ENCODE results near the gene PRSS50. TPM values are rescaled to one million over a fixed set of nuclear protein-coding genes. Genes with fewer than 3 reads are reported as not detected.

The PRSS50 gene
- total RNA-seq, 1 donor: not detected

DNA sequence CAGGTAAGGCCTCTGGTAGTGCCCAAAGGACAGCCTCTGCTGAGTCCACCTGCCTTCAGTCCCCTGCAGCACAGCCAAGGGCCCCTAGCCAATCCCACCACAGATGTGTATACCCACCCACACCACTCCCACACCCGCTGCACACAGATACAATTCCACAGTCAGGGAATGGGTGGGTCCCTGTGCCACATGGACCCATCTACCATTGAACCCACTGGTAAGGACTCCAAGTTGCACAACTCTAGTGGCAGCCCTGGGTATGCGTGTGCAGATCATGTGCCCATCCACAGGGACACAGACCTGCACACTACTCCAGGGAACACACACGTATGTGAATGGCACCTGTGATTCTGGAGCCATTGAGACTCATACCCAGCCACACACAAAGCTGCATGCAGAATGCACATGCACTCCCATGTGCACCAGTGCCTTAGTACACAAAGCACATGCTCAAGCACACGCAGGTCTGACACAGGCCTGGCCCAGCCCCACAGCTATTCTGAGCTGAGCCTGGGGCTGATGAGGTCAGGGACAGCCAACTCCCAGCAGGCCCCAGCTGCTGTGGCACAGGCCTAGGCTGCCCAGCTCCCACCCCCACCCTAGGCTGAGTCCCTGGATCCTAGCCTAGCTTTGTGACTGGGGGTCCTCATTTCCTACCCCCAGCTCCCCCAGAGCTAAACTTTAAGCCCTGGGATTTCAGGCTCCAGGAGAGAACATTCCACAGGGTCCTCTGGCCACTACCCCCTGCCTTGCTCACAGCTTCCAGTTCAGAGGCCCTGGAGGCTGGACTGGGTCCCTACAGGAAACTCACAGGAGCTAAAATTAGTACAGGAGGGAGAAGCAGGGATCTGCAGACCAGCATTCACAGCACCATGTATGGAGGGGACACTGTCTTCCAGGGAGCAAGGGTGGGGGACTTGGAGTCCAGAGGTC, 21.4 kb downstream of the PRSS50 start:
- H3K4me3 ChIP-seq (ENCODE audit: low read depth, low read length): no peak overlapping the region
- TF ChIP-seq, protein P1, sequence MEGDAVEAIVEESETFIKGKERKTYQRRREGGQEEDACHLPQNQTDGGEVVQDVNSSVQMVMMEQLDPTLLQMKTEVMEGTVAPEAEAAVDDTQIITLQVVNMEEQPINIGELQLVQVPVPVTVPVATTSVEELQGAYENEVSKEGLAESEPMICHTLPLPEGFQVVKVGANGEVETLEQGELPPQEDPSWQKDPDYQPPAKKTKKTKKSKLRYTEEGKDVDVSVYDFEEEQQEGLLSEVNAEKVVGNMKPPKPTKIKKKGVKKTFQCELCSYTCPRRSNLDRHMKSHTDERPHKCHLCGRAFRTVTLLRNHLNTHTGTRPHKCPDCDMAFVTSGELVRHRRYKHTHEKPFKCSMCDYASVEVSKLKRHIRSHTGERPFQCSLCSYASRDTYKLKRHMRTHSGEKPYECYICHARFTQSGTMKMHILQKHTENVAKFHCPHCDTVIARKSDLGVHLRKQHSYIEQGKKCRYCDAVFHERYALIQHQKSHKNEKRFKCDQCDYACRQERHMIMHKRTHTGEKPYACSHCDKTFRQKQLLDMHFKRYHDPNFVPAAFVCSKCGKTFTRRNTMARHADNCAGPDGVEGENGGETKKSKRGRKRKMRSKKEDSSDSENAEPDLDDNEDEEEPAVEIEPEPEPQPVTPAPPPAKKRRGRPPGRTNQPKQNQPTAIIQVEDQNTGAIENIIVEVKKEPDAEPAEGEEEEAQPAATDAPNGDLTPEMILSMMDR (IDR thresholded peaks at IDR 0.05; ENCODE audit: insufficient read depth, low read length): peak; percentile 1
- peak; percentile 24 for DNase-seq (ENCODE audit: low read depth)

DNA sequence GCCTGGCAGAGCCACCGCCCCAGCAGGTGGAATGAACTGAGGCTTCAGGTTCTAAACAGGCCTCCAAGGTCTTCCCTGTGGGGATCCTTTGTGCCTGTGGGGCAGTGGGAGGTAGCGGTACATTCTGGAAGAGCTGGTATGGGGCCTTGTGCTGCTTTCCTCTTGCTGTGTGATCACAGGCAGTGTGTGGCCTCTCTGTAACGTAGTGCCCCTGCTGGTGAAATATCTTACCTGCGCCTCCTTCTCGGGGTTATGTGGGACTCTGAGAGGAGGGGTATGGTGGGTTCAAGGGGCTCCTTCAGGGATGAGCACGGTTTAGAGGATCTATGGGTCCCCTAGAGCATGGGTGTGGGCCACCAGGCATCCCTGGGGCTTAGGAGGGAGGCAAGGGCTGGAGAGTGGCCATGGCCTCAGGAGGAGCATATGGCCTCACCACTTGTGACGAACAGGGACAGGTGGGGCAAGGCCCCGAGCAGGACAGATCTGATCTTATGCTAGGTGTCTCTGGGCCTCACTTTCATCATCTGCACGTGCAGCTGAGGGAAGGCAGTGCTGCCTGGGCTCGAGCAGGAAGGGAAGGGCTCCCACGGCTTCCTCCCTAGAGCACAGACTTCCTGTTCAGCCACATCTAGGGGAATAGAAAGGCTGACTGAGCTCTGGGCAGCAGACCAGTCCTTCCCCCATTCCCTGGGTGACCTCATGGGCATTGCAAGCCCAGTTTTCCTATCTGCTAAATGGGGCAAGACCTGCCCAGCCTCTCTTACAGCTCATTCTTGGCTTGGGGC, 22.3 kb downstream of the PRSS50 start:
- TF ChIP-seq, protein P1 (IDR thresholded peaks at IDR 0.05; ENCODE audit: insufficient read depth, low read length): peak; percentile 2
- H3K4me3 ChIP-seq (ENCODE audit: low read depth, low read length): no peak overlapping the region
- peak; percentile 29 for DNase-seq (ENCODE audit: low read depth)

DNA sequence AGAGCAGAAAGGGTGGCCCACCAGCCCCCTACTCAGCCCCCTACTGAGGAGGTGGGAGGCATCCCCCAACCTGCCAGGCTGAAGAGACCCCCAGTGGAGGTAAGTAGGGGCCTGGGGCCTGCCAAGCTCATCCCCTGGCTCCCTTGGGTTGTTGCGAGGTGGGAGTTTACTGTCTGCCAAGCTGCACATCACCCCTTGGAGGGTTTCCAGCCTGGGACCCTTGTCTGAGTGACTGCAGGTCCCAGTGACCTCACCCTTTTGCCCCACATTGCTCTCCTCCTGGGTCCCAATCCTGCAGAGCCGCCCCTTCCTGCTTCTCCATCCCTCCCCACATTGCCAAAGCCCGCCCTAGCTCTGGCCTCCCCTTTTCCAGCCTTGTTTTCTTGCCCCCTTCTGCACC, 23.1 kb downstream of the PRSS50 start:
- no peak overlapping the region for H3K4me3 ChIP-seq (ENCODE audit: low read depth, low read length)
- TF ChIP-seq, protein P1 (IDR thresholded peaks at IDR 0.05; ENCODE audit: insufficient read depth, low read length): no peak
- no peak for DNase-seq (ENCODE audit: low read depth)

DNA sequence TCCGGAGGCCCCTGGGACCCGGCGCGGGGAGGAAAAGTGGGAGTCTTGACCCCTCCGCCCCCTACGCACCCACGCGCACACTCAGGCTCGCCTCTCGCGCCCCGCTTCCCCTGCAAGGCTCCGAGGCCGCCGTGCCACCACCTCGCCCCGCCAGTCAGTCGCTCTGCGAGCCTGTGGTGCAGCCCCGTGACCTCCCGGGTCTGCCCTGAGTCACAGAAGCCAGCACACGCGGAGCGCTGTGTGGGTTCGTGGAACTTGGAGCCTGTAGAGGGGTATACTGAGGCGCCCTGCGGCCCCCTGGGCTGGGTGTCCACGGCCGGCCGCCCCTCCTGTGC, 23.8 kb downstream of the PRSS50 start:
- no peak for DNase-seq (ENCODE audit: low read depth)
- TF ChIP-seq, protein P1 (IDR thresholded peaks at IDR 0.05; ENCODE audit: insufficient read depth, low read length): no peak
- peak overlapping the region; percentile 40 for H3K4me3 ChIP-seq (ENCODE audit: low read depth, low read length)

DNA sequence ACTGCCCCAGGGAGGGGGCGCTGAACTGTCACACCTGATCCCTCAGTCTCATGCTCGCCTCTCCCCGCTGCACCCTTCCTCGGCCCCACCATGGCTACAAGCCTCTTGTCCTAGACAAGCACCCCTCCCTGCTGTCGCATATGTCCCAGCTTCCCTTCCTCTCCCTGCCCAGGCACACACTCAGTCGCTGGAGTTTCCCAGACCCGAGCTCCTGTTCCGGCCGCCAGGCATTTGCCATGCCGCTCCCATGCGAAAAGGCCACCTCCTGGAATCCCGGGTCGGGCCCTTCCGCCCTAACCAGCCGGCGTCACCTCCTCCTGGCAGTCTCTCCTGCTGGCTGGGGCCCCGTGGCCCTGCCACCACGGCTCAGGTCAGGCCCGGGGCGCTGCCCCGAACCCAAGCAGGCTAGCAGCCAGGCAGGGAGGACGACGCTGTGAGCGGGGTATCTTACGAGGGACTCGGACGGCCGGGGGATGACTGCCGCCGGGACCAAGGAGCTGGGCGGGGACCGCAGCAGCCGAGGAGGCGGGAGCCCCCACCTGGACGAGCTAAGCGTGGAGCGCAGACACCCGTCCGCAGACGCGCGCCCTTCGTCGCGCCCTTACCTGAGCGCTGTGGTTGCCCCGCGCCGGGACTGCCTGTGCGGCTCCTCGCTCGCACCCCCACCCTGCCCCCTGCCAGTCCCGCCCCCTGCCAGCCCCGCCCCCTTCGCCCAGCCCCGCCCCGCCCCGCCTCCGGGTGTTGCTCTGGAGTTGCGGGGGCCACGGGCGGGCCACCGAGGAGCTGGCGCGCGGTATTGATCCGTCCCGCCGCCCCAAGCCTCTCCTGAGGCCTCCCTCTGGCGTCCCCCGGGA, 24.4 kb downstream of the PRSS50 start, which contains the start of gene ALS2CL:
Gene ALS2CL (minus strand): TSS at position 642 of the 854 bp plus-strand sequence. CDS start 4,239 bp downstream, outside the sequence.
- DNase-seq (ENCODE audit: low read depth): no peak
- TF ChIP-seq, protein P1 (IDR thresholded peaks at IDR 0.05; ENCODE audit: insufficient read depth, low read length): no peak

DNA sequence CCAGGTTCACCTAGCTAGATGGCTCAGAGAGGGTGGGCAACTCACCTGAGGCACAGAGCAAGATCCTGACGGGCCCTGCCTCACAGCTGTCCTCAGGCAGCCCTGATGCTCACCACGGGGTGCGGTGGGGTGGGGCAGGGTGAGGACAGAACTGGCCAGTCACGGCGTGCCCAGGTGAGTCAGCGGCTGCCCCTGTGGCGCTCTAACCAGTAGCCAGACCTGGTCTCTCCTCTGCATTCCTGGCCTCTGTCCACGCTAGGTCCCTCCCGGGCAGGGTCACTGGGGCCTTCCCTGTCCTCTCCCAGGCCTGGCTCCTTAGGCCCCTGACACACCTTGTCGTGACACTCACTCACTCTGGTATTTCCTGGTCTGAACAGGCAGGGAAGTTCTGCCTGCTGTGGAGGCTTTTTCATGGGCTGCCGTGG, 25.1 kb downstream of the PRSS50 start:
- H3K4me3 ChIP-seq (ENCODE audit: low read depth, low read length): no peak overlapping the region
- no peak for DNase-seq (ENCODE audit: low read depth)
- TF ChIP-seq, protein P1 (IDR thresholded peaks at IDR 0.05; ENCODE audit: insufficient read depth, low read length): no peak

More for the DNA sequence above, 24.4 kb downstream of the PRSS50 start, which contains the start of gene ALS2CL:
- H3K4me3 ChIP-seq (ENCODE audit: low read depth, low read length): peak within 1 kb of the TSS; percentile 66

Measured in fibroblast of the aortic adventitia (primary cell).